ENCODE results near the gene TSPAN17.

Gene TSPAN17

DNA sequence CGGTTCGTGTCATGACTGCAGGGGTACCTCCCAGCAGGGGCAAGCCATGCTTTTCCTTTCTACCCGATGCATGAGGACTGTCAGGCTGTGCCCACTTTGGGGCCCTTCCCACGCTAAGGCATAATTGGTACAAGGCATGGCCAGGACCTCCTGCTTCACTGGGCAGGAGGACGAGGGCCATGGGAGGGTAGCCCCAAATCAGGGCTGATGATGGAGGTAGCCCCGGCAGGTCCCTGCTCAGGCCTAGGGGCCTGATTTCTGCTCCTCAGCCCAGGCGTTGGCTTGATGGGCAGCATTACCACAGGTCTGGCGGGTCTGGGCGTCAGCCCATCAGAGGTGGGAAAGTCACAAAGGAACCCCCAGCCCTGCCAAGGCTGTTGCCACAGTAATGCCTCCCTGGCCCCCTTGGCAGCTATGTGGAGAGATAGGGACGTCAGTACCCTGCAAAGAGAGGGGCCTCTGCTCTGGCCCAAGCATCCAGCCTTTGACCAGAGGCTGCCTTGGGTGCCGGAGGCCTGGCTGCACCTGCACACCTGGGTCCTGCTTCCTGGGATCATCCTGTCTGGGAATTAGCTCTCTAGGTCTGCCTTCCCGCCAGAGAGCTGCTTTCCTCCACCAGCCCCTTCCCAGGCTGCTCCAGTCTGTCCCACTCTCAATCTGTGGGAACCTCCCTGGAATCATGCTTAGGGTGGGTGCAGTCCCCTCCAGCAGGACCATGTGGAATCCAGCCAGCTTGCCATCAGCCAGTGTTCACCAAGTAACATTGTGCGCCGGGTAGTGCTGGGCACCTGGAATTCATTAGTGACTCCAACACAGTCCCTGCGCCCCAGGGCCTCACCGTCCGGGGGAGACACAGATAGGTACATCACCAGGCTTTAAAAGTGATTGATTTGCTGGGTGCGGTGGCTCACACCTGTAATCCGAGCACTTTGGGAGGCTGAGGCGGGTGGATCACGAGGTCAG, 15.4 kb downstream of the TSPAN17 start:
- no peak for DNase-seq (ENCODE audit: low spot score)
- in situ Hi-C loops (cut with MboI; ENCODE audit: low sequenced_read_pairs, unreplicated experiment), result loop anchor here (10.0 to 25.0 kb wide), 2 partner anchors 300 to 452 kb away; no protein-coding TSS in a partner anchor
- TF ChIP-seq, protein P1, sequence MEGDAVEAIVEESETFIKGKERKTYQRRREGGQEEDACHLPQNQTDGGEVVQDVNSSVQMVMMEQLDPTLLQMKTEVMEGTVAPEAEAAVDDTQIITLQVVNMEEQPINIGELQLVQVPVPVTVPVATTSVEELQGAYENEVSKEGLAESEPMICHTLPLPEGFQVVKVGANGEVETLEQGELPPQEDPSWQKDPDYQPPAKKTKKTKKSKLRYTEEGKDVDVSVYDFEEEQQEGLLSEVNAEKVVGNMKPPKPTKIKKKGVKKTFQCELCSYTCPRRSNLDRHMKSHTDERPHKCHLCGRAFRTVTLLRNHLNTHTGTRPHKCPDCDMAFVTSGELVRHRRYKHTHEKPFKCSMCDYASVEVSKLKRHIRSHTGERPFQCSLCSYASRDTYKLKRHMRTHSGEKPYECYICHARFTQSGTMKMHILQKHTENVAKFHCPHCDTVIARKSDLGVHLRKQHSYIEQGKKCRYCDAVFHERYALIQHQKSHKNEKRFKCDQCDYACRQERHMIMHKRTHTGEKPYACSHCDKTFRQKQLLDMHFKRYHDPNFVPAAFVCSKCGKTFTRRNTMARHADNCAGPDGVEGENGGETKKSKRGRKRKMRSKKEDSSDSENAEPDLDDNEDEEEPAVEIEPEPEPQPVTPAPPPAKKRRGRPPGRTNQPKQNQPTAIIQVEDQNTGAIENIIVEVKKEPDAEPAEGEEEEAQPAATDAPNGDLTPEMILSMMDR (IDR thresholded peaks at IDR 0.05; ENCODE audit: borderline replicate concordance, control extremely low read depth, extremely low read depth, insufficient read depth, missing control alignments), result no peak

DNA sequence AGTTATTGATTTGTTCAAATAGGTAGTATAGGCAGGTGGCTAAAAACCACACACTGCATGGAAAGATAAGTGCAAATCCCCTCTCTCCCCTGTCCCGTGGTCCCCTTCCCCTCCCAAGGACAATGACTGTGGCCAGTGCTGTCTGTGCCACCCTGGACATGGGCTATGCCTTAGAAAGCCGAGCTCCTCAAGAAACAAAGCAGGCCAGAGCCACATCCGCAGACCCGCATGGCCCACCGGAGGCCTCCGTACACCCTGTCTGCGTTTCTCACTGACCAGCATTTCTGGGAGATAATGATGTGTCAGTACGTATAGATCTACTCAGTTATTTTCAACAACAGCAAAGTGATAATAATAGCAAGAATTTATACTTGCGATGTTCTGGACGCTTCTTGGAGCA, 16.3 kb downstream of the TSPAN17 start:
- in situ Hi-C loops (cut with MboI; ENCODE audit: low sequenced_read_pairs, unreplicated experiment), result loop anchor here (10.0 to 25.0 kb wide), 2 partner anchors 299 to 451 kb away; no protein-coding TSS in a partner anchor
- TF ChIP-seq, protein P1 (IDR thresholded peaks at IDR 0.05; ENCODE audit: borderline replicate concordance, control extremely low read depth, extremely low read depth, insufficient read depth, missing control alignments), result no peak
- DNase-seq (ENCODE audit: low spot score), result no peak

DNA sequence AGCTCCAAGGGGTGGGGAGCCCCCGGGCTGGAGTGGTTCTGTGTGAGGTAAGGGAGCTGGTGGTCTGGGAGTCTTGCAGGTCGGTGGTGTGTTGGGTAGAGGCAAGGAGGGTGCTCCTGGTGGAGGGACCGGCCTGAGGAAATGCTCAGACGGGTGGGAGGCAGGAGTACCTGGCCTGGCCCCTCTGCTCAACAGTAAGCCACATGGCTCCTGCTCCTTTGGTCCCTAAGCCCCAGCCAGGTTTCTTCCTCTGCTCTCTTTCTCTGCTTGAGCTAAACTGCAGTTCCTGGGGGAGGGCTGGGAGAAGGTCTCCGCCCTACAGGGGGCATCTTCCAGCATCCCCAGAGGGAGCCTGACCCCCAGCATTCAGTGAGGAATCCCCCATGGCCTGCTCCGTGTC, 17.2 kb downstream of the TSPAN17 start:
- in situ Hi-C loops (cut with MboI; ENCODE audit: low sequenced_read_pairs, unreplicated experiment), result loop anchor here (10.0 to 25.0 kb wide), 2 partner anchors 298 to 450 kb away; no protein-coding TSS in a partner anchor
- TF ChIP-seq, protein P1 (IDR thresholded peaks at IDR 0.05; ENCODE audit: borderline replicate concordance, control extremely low read depth, extremely low read depth, insufficient read depth, missing control alignments), result no peak
- DNase-seq (ENCODE audit: low spot score), result no peak

DNA sequence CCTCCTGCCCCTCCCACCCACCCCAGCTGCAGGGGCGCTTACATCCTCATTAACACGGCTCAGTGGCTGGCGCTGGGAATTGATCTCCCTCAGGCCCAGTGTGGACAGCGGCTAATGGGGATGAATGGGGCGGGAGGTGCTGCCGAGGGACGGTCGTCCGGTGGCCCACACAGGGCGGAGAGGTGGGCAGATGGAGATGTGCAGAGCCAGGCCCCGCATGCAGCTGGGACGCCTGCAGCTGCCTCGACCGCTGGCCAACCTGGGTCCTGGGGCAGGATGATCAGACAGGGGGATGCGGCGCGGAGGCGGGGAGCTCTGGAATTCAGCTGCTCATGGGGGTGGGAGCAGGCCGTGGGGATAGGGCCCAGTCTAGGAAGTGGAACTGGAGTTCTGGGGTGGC, 17.6 kb downstream of the TSPAN17 start:
- in situ Hi-C loops (cut with MboI; ENCODE audit: low sequenced_read_pairs, unreplicated experiment), result loop anchor here (10.0 to 25.0 kb wide), 2 partner anchors 297 to 450 kb away; no protein-coding TSS in a partner anchor

DNA sequence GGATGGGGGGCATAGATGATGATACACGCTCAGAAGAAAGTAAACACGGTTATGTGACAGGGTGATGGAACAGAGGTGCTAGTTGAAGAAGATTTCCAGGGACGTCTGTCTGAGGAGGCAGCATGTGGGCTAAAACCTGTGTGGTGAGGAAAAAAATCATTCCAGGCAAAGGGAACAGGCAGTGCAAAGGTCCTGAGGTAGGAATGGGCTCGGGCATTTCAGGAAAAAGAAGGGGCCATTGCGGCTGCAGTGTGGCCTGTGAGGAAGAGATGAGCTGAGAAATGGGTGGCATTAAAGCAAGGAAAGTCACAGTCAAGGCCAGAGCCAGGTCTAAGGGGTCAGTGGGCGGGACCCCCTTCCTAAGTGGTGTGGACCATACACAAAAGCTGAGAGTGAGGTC, 18.2 kb downstream of the TSPAN17 start:
- in situ Hi-C loops (cut with MboI; ENCODE audit: low sequenced_read_pairs, unreplicated experiment), result loop anchor here (10.0 to 25.0 kb wide), 2 partner anchors 297 to 449 kb away; no protein-coding TSS in a partner anchor
- DNase-seq (ENCODE audit: low spot score), result no peak
- TF ChIP-seq, protein P1 (IDR thresholded peaks at IDR 0.05; ENCODE audit: borderline replicate concordance, control extremely low read depth, extremely low read depth, insufficient read depth, missing control alignments), result no peak

More for the DNA sequence above, 17.6 kb downstream of the TSPAN17 start:
- DNase-seq (ENCODE audit: low spot score), result no peak
- TF ChIP-seq, protein P1 (IDR thresholded peaks at IDR 0.05; ENCODE audit: borderline replicate concordance, control extremely low read depth, extremely low read depth, insufficient read depth, missing control alignments), result no peak

DNA sequence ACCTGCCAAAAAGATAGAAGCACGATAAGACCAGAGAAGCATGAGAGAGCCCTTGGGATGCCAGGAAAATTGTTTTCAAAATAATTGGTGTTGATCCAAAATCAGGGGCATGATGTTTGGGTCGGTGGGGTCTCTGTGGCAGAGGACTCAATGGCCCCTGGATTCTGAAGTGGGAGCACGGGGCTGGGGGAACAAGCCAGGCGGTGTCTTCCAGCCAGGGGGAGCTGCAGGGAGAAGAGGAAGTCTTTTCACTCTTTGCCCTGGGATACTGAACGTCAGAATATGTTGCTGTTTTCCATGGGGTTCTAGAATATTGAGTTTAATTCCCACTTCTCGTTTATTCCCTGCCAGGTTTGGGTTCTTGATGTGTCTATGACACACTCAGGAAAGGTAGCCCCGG, 20.4 kb downstream of the TSPAN17 start:
- TF ChIP-seq, protein P1 (IDR thresholded peaks at IDR 0.05; ENCODE audit: borderline replicate concordance, control extremely low read depth, extremely low read depth, insufficient read depth, missing control alignments), result no peak
- DNase-seq (ENCODE audit: low spot score), result no peak
- in situ Hi-C loops (cut with MboI; ENCODE audit: low sequenced_read_pairs, unreplicated experiment), result loop anchor here (10.0 to 25.0 kb wide), 2 partner anchors 295 to 447 kb away; no protein-coding TSS in a partner anchor

Measured in GM13976 (cell line).